Suprapubic skin (tissue), 4 donors: ENCODE results near the gene RIIAD1.

Experiments
- CTCF ChIP-seq, 2 donors: fragments of 200-600 bp in 1 of 2; fragments of 450-650 bp in 1 of 2; sonication (generic) in 1 of 2; IDR thresholded peaks; one replicate each; pipeline ENCODE4 v1.5.1; 2016 to 2019; ENCODE audit warnings: antibody characterized with exemption in 2 of 2, mild to moderate bottlenecking in 1 of 2, moderate library complexity in 1 of 2
- EP300 ChIP-seq: sonication (generic); formaldehyde crosslinking; IDR thresholded peaks from one replicate; pipeline ENCODE4 v1.6.1; 2017; ENCODE audit warnings: antibody characterized with exemption
- POLR2A ChIP-seq, 2 donors: fragments of 450-650 bp; IDR thresholded peaks; one replicate each; pipeline ENCODE4 v1.6.1; 2017; ENCODE audit warnings: antibody characterized with exemption in 2 of 2, mild to moderate bottlenecking in 2 of 2, moderate library complexity in 2 of 2
- POLR2AphosphoS5 ChIP-seq, 3 donors: sonication (generic); formaldehyde crosslinking; IDR thresholded peaks; one replicate each; pipeline ENCODE4 v1.6.1; 2017; ENCODE audit warnings: antibody characterized with exemption in 3 of 3

- TF ChIP-seq POLR2AphosphoS5 (IDR thresholded peaks at IDR 0.05) (no peak), POLR2A (IDR thresholded peaks at IDR 0.05) (no peak), CTCF (IDR thresholded peaks at IDR 0.05) (no peak), EP300 (no peak)
Observed at GRCh38 chr1:151710187-151710840, 11.0 kb upstream of the RIIAD1 start.
